Measurements from ENCODE around the gene ZNF277. TPM values are rescaled to one million over a fixed set of nuclear protein-coding genes. Genes with fewer than 3 reads are reported as not detected.

ZNF277 gene
- total RNA-seq, 1 experiment from 2014 or later = 13.1 TPM

- Histone ChIP-seq H2BK5ac (ENCODE audit: insufficient read length, low read length) (no peak overlapping the region), H3K79me1 (ENCODE audit: insufficient read depth, low read depth, low read length, poor library complexity, severe bottlenecking) (no peaks in the 10 kb centered on the region), H2BK120ac (ENCODE audit: low read depth, low read length, poor library complexity, severe bottlenecking) (no peak overlapping the region), H3K14ac (ENCODE audit: insufficient read depth, low read length) (no peak overlapping the region), H3K18ac (ENCODE audit: insufficient read length, low read depth, low read length) (no peak overlapping the region), H4K5ac (ENCODE audit: insufficient read length, low read depth, low read length) (no peak overlapping the region), H3K9ac (ENCODE audit: extremely low read depth, insufficient read length, low read length) (no peak overlapping the region), H3K56ac (ENCODE audit: insufficient read length, low read depth, low read length) (no peak overlapping the region), H2BK12ac (ENCODE audit: insufficient read length, low read depth, low read length) (no peak overlapping the region), H3K23me2 (ENCODE audit: insufficient read length, low read depth, low read length, poor library complexity, severe bottlenecking) (no peaks in the 10 kb centered on the region), H2AFZ (ENCODE audit: low read length) (no peak overlapping the region), H2BK20ac (ENCODE audit: low read depth, low read length, poor library complexity, severe bottlenecking) (no peak overlapping the region), H4K91ac (ENCODE audit: insufficient read length, low read depth, low read length) (no peak overlapping the region), H3K4ac (ENCODE audit: low read depth, low read length) (no peak overlapping the region), H2BK15ac (ENCODE audit: low read depth, low read length) (no peak overlapping the region), H3K27me3 (ENCODE audit: insufficient read depth, low read length) (no peaks in the 10 kb centered on the region), H4K8ac (replicated peaks; ENCODE audit: insufficient read length, low read depth, low read length) (no peak overlapping the region), H3K23ac (ENCODE audit: insufficient read length, low read depth, low read length) (no peak overlapping the region), H3T11ph (ENCODE audit: low read length) (no peak overlapping the region), H3K27ac (ENCODE audit: insufficient read length, low read depth, low read length) (no peak overlapping the region), H3K4me1 (ENCODE audit: insufficient read depth, low read length) (peaks cover 3% of the 10 kb centered on the region; the same call in 1 of the 2 replicates), H3K79me2 (ENCODE audit: insufficient read depth, low read length) (no peaks in the 10 kb centered on the region), H3K4me2 (ENCODE audit: insufficient read depth, insufficient read length, low read length) (no peak overlapping the region), H3K9me3 (ENCODE audit: control insufficient read depth, low read depth, low read length) (no peaks in the 10 kb centered on the region), H4K20me1 (ENCODE audit: control insufficient read depth, insufficient read depth, insufficient read length) (no peaks in the 10 kb centered on the region), H2AK5ac (ENCODE audit: insufficient read length, low read length) (no peak overlapping the region)
- Mint-ChIP-seq H3K4me1 (peaks cover 25 to 43% of the 10 kb centered on the region in 2 experiments), H3K9me3 (no peaks in the 10 kb centered on the region), H3K27me3 (ENCODE audit: low read depth) (no peaks in the 10 kb centered on the region), H3K4me3 (no peak overlapping the region), H3K36me3 (ENCODE audit: insufficient read depth in 1 of 3, low read depth in 3 of 3) (no peaks in the 10 kb centered on the region), H3K27ac (peak overlapping the region in 1 of 3 experiments; percentile 65; a peak in 1 of 7 replicates)
- no CpG with 5 or more reads among the region's 2 CpGs for WGBS (ENCODE audit: extremely low coverage, insufficient read length, low lambda C conversion rate)
- TF ChIP-seq, protein P1, sequence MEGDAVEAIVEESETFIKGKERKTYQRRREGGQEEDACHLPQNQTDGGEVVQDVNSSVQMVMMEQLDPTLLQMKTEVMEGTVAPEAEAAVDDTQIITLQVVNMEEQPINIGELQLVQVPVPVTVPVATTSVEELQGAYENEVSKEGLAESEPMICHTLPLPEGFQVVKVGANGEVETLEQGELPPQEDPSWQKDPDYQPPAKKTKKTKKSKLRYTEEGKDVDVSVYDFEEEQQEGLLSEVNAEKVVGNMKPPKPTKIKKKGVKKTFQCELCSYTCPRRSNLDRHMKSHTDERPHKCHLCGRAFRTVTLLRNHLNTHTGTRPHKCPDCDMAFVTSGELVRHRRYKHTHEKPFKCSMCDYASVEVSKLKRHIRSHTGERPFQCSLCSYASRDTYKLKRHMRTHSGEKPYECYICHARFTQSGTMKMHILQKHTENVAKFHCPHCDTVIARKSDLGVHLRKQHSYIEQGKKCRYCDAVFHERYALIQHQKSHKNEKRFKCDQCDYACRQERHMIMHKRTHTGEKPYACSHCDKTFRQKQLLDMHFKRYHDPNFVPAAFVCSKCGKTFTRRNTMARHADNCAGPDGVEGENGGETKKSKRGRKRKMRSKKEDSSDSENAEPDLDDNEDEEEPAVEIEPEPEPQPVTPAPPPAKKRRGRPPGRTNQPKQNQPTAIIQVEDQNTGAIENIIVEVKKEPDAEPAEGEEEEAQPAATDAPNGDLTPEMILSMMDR (conservative IDR thresholded peaks at IDR 0.05) = no peak
- DNase-seq = no peak
These were observed 56.5 kb downstream of the ZNF277 start for GRCh38 chr7:112262855-112263487.

Measured in H9 (cell line).